GM12892 (cell line): ENCODE data around the gene GRXCR2.

Experiments
- POLR2A ChIP-seq: IDR thresholded peaks from 2 replicates; pipeline ENCODE4 v1.6.1; 2011; ENCODE audit warnings: low read depth, low read length, control low read depth
- POLR2AphosphoS5 ChIP-seq: IDR thresholded peaks from 2 replicates; pipeline ENCODE4 v1.6.1; 2011; ENCODE audit warnings: low read depth, low read length, control low read depth
- TAF1 ChIP-seq: IDR thresholded peaks from 2 replicates; pipeline ENCODE4 v1.6.1; 2011; ENCODE audit warnings: low read depth, mild to moderate bottlenecking, control low read depth, low read length, borderline replicate concordance

GRCh38 chr5:145838276-145838675, 34.5 kb downstream of the GRXCR2 start:
- TF ChIP-seq POLR2A (no peak), TAF1 (no peak), POLR2AphosphoS5 (no peak)
